Choroid plexus epithelial cell (primary cell): ENCODE data around the gene LMBRD1.
A peak's percentile ranks its signal among the peaks of the same experiment; 100 is the strongest.

Source experiments
- DNase-seq: peaks from one replicate; pipeline ENCODE4 v3.0.0-alpha.2; 2010; ENCODE audit warnings: low read depth
- H3K4me3 ChIP-seq: 2 replicates; pipeline ENCODE4 v1.5.1; 2011; ENCODE audit warnings: low read depth, mild to moderate bottlenecking, control low read depth, low read length, moderate library complexity
- TF ChIP-seq, protein P1 (sequence below): conservative IDR thresholded peaks from 2 replicates; pipeline ENCODE4 v1.5.1; 2011; ENCODE audit warnings: low read depth, mild to moderate bottlenecking, control low read depth, inconsistent platforms, low read length, moderate library complexity

LMBRD1 gene

DNA sequence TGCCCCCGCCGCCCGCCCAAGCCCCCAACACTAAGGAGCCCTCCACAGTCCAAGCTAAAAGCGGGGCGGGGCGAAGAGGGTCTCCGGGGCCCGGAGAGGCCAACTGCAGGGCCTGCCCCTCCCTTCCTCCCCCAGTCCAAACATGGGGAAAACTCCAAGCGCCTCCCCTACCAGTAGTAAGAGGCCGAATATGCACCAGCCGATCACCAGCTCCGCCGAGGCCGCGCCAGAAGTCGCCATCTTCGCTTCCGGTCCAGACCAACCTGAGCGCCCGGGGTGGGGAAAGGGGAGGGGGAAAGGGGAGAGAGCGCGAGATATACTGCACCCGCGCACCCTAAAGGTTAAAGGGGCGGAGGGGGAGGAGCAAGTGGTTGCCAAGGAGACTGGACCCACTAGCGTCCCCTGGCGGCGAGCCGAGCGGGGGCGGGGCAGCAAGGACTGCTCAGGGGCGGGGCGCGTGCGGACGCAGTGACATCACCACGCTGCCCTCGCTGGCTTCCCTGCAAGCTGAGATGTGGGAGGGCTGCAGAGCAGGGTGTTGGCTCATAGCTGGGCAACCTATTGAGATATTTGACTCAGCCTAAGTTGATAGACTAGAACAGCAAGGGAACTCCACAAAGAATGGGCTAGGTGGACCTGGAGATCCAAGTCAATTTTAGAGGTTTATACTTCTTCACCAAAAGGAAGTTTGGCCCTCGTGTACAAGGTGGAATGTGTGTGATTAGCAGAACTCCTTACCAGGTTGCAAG is at the start of gene LMBRD1:
Gene LMBRD1, minus strand, starts transcription at position 369 of the 749 bp plus-strand sequence. Its CDS starts 129 bp downstream, at position 240.
- peak; percentile 98 for DNase-seq
- H3K4me3 ChIP-seq: peak within 1 kb of the TSS; percentile 90
- TF ChIP-seq, protein P1, sequence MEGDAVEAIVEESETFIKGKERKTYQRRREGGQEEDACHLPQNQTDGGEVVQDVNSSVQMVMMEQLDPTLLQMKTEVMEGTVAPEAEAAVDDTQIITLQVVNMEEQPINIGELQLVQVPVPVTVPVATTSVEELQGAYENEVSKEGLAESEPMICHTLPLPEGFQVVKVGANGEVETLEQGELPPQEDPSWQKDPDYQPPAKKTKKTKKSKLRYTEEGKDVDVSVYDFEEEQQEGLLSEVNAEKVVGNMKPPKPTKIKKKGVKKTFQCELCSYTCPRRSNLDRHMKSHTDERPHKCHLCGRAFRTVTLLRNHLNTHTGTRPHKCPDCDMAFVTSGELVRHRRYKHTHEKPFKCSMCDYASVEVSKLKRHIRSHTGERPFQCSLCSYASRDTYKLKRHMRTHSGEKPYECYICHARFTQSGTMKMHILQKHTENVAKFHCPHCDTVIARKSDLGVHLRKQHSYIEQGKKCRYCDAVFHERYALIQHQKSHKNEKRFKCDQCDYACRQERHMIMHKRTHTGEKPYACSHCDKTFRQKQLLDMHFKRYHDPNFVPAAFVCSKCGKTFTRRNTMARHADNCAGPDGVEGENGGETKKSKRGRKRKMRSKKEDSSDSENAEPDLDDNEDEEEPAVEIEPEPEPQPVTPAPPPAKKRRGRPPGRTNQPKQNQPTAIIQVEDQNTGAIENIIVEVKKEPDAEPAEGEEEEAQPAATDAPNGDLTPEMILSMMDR: peak; percentile 77

DNA sequence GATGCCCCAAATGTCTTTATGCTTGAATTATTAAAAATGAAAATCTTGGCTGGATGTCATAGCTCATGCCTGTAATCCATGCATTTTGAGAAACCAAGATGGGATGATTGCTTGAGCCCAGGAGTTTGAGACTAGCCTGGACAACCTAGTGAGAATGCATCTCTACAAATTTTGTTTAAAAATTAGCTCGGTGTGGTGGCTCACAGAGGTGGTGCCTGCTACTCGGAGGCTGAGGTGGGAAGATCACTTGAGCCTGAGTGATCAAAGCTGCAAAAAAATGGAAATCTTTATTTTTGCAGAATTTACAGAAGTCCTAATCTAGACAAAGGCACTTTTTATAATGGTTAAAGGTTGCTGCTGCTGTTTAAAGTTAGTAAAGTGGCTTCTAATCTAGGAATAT is 49.5 kb upstream of the LMBRD1 start:
- DNase-seq: no peak
- TF ChIP-seq, protein P1: no peak
- H3K4me3 ChIP-seq: no peak overlapping the region

DNA sequence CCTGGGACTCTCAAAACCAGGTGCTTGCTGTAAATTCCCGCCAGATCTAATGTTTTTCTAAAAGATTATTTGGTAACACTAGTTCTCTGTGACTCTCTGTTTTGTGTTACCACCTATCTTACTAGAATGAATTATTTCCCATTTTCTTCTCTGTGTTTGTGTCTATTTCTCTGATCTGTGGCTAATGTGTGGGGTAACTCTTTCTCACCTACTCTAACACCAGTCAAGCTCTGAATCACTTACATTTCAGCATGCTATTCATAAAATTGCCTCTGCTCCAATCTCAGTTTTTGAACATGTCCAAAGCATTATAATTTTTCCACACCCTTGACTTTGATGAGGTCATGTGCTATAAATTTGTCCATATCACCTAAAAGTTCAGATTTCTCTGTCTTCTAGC is 46.4 kb upstream of the LMBRD1 start:
- TF ChIP-seq, protein P1: no peak
- DNase-seq: no peak
- no peak overlapping the region for H3K4me3 ChIP-seq

DNA sequence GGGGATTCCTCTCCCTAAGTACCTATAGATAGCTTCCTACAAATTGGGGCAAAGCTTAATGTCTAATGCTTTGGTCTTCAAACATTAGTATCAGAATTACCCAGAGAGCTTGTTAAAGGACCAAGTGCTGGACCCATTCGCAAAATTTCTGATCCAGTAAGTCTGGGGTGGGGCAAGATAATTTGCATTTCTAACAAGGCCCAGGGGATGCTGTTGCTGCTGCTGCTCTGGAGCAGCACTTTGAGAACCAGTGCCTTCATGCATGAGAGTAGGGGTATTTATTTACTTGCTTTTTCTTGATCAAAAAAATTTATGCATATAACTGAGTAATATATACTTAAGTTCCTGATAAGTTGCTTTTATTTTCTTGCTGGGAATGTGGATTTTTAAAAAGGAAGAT is 45.1 kb upstream of the LMBRD1 start:
- DNase-seq: no peak
- TF ChIP-seq, protein P1: no peak
- H3K4me3 ChIP-seq: no peak overlapping the region

- peak overlapping the region; percentile 30 for H3K4me3 ChIP-seq
- TF ChIP-seq, protein P1: peak; percentile 85
- peak; percentile 94 for DNase-seq
Observed at GRCh38 chr6:69835414-69836179, 38.8 kb upstream of the LMBRD1 start.

DNA sequence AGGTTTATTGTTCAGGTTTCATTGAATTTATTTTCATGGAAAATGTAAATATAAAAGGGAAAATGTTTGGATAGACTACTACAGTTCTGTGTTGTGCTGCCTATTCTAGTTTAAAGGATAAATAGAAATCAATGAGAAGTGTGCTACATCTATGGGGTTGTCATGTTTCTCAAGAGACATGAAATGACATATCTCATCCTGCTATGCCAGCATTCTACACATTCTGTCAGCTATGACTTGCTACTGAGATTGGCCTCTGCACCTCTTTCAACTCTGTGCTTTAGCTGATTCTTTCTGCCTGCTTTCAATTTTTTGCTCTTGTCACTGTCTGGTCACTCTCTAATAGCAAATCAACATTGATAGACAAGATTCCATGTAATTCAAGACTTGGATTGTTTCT is 35.7 kb upstream of the LMBRD1 start:
- TF ChIP-seq, protein P1: no peak
- H3K4me3 ChIP-seq: no peak overlapping the region
- DNase-seq: no peak
